HG02840 (cell line): Measurements from ENCODE around the gene ZIM2.

ENCODE experiments used
- ATAC-seq: cut with Tn5 transposase; IDR thresholded peaks from one replicate; pipeline ENCODE4 v1.9.1; 2021; ENCODE audit warnings: mild to moderate bottlenecking, moderate library complexity, moderate number of reproducible peaks; ENCODE audit not compliant: unreplicated experiment, low FRiP score

ZIM2 gene

DNA sequence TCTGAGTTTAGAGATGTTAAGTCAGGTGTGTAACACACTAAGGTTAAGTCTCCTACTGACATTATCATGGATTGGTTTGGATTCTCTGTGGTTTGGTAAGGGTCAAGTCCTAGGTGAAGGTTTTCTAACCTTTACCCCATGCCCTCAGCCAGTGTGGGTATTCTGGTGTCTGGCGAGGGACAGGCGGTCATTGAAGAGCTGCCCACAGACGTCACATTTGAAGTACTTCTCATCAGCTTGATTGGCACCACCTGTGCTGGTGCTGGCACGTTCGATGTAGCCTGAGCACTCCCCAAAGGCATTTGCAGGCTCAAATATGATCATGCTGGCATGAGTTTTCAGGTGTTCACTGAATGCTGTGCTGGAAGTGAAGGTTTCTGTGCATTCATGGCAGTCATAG lies 27.0 kb downstream of the ZIM2 start:
- ATAC-seq = no peak

DNA sequence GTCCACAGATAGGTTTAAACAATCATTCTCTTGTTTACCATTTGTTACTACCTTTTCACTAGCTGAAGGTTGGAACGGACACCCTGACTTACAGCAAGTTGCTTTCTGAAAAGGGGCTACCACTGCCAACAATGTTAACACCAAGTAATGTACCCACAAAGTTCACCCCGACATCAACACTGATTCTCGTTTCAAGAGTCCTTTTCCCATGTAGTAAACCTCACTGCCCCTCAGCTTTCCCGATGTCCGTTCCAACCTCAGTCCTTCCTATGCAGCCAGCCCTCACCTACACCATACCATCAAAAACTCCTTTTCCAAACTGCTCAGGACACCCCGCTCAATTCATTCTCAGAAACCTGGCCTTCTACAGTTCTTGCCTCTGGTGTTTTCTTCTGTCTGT lies 29.0 kb downstream of the ZIM2 start:
- ATAC-seq = no peak

DNA sequence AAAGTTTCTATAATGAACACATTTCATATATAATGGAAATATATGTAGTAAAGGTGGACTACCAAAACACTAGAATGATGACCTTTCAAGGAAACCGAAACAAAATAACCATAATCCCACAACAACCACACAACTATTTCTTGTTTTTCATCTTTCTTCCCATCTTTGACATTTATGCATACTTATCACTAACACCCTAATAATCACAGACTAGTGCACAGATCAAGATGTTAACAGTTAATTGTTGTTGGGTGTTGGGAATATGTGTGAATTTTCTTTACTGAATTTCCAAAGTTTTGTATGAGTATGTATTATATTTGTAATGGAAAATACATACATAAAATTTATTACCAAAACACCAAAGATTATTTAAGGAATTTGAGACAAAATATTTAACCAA lies 30.3 kb downstream of the ZIM2 start:
- no peak for ATAC-seq

DNA sequence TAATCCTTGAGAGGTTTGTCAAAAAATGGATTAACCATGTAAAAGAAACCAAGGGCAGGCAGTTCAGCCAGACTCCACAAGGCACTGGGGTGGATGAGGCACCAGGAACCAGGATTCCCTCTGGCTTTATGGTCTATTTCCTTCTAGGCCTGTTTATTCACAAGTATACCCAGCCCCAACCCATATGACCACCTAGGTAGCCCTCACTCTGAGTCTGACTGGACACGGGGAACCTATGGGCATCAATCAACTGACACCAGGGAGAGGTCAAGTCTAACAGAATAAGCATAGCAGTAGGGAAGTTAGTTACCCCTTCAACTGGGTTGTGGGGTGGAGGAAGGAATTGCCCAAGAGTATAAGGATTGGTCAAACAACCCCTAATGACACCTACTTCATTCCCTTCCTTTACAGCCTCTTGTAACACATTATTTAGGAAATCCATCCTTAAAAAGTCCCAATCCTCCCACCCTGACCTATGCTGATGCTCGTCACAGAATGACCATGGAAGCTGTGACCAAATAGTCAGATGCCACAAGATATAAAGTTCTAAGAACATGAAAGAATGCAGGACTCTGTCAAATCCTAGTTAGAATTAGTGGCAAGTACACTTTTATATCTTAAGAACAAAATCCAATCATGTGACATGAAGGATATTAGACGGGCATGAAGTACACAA lies 31.7 kb downstream of the ZIM2 start:
- no peak for ATAC-seq

DNA sequence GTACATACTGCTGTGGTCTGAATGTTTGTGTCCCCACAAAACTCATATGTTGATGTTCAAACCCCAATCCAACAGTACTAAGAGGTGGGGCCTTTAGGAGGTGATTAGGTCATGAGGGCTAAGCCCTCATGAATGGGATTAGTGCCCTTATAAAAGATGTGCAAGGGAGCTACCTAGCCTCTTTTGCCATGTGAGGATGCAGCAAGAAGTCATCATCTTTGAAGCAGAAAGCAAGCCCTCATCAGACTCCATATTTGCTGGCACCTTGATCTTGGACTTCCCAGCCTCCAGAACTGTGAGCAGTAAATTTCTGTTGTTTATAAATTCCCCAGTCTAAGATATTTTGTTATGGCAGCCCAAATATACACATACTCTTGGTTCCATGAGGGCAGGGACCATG lies 33.9 kb downstream of the ZIM2 start:
- no peak for ATAC-seq

DNA sequence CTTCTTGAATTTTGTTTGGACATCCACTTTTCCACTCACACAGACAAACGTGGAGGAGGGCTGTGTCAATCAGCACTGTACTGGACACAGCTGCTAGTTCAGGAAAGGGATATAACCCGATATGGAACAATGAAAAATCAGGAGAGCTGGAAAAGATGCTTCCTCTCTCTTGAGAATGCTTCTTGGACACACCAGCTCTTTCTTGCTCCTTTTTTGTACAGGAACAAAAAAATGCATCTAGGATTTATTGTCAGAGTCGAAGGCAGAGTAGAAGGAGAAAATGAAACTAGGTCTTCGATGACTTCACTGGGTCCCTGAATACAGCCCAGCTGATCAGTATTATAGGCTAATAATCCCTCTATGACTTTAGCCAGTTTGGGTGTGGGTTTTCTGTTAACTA lies 62.2 kb downstream of the ZIM2 start:
- no peak for ATAC-seq

DNA sequence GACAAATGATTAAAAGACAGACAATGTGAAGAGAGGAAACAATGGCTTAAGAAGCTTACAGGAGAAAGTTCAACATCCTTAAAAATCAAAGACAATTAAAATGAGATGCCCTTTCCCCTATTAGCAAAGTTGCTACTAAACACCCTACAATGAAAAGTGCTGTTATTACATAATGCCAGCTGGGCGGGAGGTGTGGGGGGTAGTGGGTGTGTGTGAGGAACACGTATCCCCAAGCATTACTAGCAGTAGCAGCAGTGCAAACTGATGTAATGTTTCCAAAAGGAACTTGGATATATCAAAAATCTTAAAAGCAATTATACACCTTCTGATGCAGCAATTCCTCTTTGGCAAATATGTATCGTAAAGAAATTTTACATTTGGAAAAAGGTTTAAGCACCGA lies 70.9 kb downstream of the ZIM2 start:
- ATAC-seq = no peak

DNA sequence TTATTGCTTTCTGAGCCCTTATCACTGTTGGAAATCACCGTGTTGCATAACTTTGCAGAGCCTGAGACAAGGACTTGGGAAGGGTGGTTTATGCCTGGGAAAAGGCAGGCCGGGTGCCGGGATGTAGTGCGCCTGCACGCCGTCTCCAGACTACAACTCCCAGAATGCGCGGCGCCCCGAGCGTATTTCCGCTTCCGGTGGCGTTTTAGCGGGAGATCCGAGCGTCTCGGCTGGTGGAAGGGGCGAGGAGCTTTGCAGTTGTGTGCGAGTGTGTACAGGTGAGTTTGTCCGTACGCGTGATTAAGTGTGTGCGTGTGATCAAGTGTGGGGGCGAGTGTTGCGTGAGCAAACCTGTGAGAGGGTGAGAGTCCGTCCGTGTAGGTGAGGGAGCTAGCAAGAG lies 75.4 kb downstream of the ZIM2 start:
- no peak for ATAC-seq

DNA sequence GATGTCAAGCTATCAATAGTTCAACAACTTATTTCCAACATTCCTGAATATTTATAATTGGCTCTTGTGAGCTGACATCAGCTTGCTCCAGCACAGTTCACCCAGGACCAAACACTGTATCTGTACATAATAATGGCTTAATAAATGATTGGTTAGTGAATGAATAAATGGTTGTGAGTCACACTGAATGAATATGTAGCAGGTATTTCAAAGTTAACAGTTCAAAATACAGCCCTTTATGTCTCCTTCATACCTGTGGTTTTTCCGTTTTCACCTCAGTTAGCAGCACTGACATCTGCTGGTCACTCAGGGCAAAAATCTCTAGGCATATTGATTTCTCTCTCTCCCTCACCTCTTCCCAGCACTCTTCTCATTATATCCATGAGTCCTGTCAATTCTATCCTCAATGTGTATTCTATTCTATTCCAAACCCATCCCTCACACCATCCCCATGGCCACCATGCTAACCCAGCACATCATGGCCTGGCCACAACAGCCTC lies 76.3 kb downstream of the ZIM2 start:
- ATAC-seq = no peak

DNA sequence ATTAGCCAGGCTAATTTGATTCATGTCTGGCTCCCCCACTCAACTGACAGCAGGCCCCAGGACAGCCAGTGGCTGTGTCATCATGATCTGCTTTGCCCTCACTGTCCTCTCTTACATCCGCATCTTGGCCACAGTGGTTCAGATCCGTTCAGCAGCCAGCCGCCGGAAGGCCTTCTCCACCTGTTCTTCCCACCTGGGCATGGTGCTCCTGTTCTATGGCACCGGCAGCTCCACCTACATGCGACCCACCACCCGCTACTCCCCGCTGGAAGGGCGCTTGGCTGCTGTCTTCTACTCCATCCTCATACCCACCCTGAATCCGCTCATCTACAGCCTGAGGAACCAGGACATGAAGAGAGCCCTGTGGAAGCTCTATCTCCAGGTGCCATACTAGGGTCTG lies 79.7 kb downstream of the ZIM2 start:
- no peak for ATAC-seq

DNA sequence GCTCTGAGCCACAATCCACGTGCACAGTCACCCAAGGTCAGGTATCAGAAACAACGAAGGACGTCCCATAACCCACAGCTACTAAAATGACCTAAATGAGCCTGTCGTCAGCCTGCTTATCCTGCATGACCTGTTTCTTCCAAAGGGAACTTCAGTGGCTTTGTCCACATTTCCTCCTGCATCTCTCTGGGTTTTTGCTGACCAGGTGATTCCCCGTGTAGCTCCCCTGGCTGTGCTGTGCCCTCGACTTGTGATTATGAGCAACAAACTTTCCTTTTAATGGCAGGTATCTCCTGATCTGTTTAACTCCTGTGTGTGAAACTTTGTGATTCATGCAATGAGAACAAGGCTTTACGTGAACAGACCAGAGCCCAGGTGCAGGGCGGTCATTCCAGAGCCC lies 81.0 kb downstream of the ZIM2 start:
- ATAC-seq = no peak

DNA sequence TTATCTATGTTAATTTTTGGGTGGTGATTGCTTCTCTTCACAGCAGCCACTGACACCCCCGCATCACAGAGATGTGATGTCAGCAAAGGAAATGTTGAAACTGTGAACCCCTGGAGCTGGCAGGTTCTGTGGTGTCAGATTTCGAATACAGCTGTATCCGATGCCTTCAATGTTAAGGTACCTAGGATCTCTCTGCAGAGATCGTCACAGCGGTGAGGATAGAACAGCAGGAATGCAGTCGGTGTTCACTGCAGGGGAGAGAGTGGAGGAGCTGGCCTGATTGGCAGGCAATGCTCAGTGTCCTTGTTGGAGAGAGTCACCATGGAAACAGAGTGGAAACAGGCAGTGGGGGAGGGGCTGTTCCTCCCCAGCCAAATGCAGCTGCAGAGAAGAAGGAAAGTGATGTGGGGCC lies 89.4 kb downstream of the ZIM2 start:
- ATAC-seq = no peak

DNA sequence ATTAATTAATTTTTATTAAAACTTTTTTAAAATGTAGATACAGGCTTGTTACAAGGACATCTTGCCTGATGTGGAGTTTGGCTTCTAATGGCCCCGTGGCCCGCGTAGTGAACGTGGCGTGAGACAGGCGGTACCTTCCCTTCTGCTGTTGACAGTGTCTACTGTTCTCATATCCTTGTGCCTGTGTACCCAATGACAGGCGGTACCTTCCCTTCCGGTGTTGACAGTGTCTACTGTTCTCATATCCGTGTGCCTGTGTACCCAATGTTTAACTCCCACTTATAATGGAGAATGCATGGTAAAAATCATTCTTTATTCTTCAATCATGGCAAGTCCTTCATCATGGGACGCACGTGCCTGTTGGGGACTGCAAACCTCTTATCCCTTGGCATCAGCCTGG lies 89.9 kb downstream of the ZIM2 start:
- ATAC-seq = no peak

DNA sequence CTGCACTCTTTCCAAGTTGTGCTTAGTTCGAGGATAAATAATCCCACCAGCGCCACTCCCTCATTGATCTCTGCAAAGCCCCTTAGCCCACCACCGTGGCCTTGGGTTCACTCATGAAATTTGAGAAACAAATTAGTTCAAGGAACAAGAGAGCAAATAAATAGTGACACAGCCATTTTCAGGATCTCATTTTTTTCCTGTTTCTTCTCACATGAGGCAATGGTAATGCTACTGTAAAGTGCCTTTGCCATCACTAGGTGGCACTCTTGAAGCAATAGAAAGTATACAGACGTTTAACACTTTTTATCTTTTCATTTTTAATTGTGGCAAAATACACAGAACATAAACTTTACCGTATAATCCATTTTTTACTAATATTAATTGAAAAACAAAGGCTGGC lies 92.1 kb downstream of the ZIM2 start:
- ATAC-seq = no peak

DNA sequence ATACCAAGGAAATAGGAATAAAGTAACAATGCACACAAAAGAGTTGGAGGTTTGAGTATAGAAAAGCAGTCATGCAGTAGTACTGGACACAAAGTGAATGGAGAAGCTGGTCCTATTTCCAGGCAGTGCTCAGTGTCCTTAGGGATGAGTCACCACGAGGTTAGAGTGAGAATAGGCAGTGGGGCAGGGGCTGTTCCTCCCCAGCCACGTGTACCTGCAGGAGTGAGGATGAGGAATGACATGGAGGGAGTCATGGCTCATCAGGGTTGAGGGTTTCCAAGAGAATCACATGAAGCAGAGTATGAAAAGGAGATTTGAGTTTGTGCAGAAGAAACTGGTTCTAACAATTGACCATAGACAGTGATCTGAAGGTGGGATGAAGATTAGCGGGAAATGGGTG lies 94.2 kb downstream of the ZIM2 start:
- ATAC-seq = no peak

DNA sequence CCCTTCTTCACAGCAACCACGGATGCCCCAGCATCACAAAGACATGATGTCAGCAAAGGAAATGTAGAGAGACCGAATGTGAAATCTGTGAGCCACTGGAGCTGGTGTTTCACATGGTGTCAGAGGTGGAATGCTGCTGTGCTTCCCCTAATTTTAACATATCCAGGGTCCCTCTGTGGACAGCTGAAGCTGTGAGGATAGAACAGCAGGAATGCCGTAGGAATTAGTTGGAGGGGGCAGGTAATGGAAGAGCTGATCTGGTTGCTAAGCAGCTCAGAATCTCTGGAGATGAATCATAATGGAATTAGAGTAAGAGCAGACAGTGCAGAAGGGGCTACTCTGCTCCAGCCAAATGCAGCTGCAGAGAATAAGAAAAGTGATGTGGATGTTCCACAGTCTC lies 100.0 kb downstream of the ZIM2 start:
- no peak for ATAC-seq

DNA sequence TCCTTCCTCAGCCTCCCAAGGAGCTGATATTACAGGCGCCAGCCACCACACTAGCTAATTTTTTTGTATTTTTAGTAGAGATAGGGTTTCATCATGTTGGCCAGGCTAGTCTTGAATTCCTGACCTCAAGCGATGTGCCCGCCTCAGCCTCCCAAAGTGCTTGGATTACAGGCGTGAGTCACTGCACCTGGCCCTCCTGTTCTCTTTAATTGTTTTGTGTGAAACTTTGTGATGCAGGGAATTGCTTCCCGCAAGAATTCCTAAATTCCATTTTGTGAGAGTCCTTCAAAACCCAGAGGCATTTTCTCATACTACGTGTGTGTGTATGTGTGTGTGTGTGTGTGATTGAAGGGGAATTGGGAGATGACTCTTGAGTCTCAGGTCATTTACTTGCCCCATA lies 104.0 kb downstream of the ZIM2 start:
- no peak for ATAC-seq

DNA sequence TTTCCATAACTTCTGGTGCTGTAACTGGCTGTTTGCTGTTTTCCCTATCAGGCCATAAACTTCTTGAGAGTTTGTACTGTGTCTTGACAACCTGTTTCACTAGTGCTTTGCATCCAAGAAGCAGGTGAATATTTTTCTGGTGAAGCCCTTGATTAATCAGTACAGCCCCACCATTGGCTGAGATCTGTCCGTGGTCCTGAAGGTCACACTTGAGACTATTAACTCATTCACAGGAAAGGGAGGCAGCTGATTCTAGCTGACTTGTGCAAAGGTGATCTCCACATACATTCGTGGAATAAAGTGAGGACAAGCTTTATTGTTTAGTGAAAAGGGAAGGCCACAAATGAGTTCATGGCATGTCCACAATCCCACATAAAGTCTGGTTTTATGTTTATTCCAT lies 107.5 kb downstream of the ZIM2 start:
- no peak for ATAC-seq

DNA sequence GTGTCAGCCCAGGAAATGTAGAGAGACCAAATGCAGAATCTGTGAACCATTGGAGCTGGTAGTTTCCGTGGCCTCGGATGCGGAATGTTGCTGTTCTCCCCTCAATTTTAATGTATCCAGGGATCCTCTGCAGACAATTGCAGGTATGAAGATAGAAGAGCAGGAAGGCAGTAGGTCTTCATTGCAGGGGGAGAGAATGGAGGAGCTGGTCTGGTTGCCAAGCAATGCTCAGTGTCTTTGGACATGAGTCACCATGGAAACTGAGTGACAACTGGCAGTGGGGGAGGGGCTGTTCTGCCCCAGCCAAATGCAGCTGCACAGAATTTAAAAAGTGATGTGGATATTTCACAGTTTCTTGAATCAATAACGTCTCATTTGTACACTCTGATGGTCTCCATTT lies 112.8 kb downstream of the ZIM2 start:
- no peak for ATAC-seq

DNA sequence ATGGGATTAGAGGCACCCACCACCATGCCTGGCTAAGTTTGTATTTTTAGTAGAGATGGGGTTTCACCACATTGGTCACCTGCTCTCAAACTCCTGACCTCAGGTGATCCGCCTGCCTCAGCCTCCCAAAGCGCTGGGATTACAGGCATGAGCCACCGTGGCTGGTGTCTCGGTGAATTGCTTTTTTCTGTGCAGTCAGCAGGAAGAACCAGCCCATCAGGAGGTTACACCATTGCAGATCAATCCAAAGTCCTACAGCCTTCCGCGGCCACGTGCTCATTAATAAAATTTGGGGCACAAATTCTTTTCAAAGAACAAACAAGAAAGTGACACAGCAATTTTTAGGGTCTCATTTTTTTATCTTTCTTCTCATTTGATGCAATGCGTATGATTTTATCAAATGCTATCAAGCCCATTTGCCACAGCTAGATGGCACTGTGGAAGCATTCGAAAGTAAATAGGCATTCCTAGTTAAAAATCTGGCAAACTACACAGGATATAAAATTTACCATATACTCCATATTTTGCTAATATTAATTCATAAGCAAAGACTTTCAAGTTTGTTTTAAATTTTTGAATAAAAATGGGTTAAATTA lies 114.6 kb downstream of the ZIM2 start:
- no peak for ATAC-seq
